B cell (primary cell): ENCODE data around the gene TBC1D2. TPM values are rescaled to one million over a fixed set of nuclear protein-coding genes. Genes with fewer than 3 reads are reported as not detected.

Source experiments
- ATAC-seq: fragments of 200-7000 bp; cut with Tn5 transposase; one replicate; pipeline ENCODE4 v1.10.0; 2021; ENCODE audit warnings: low read depth, mild to moderate bottlenecking, moderate number of reproducible peaks, moderate library complexity
- CTCF ChIA-PET: fragments of 350-600 bp; sonication (Branson Sonifier 250); formaldehyde crosslinking; loops from one replicate; lab custom pipeline; 2021; ENCODE audit warnings: antibody characterized with exemption, inconsistent platforms; lab: Charles Lee
- POLR2A ChIA-PET: fragments of 350-600 bp; sonication (Branson Sonifier 250); formaldehyde crosslinking; loops from one replicate; lab custom pipeline; 2021; ENCODE audit warnings: antibody characterized with exemption; lab: Charles Lee
- DNase-seq: peaks from one replicate; pipeline ENCODE4 v3.0.0; 2013
- H2AFZ ChIP-seq: 2 replicates; pipeline ENCODE4 v1.6.1; 2012; ENCODE audit warnings: mild to moderate bottlenecking, low read depth, low read length; ENCODE audit not compliant: insufficient read depth, poor library complexity, severe bottlenecking
- H3K27ac ChIP-seq, 2 donors: 1 replicate in 1 of 2; 2 replicates in 1 of 2; pipeline ENCODE4 v1.5.1; 2012 to 2013; ENCODE audit warnings: low read length in 2 of 2, mild to moderate bottlenecking in 2 of 2, moderate library complexity in 1 of 2
- H3K27me3 ChIP-seq, 4 experiments: fragments of 200-600 bp in 1 of 4; sonication (generic) in 1 of 4; replicated peaks in 1 of 4; 1 replicate in 2 of 4; 2 replicates in 2 of 4; pipeline versions ENCODE4 v1.6.1 to v1.7.0; 2013 to 2016; ENCODE audit warnings: low read length in 3 of 4, mild to moderate bottlenecking in 2 of 4, mixed read lengths in 1 of 4, moderate library complexity in 1 of 4; ENCODE audit not compliant: insufficient read depth in 4 of 4, control insufficient read depth in 3 of 4; ENCODE audit errors: control extremely low read depth in 1 of 4
- H3K36me3 ChIP-seq, 2 experiments: replicated peaks in 1 of 2; 1 replicate in 1 of 2; 2 replicates in 1 of 2; pipeline versions ENCODE4 v1.6.1 to v1.7.1; 2013; ENCODE audit warnings: low read length in 1 of 2; ENCODE audit not compliant: insufficient read depth in 2 of 2, control insufficient read depth in 1 of 2; ENCODE audit errors: control extremely low read depth in 1 of 2, extremely low read depth in 1 of 2
- H3K4me1 ChIP-seq, 2 donors: fragments of 200-600 bp in 1 of 2; sonication (generic) in 1 of 2; 1 replicate in 1 of 2; 2 replicates in 1 of 2; pipeline versions ENCODE4 v1.5.1 to v1.6.1; 2013 to 2017; ENCODE audit warnings: low read length in 2 of 2; ENCODE audit not compliant: control insufficient read depth in 2 of 2, insufficient read depth in 2 of 2
- H3K4me2 ChIP-seq: replicated peaks from 2 replicates; pipeline ENCODE3; 2012; ENCODE audit warnings: mild to moderate bottlenecking, low read depth, low read length; ENCODE audit not compliant: poor library complexity, severe bottlenecking
- H3K4me3 ChIP-seq, 5 experiments: fragments of 200-600 bp in 1 of 5; sonication (generic) in 1 of 5; 1 replicate in 3 of 5; 2 replicates in 2 of 5; pipeline versions ENCODE4 v1.5.1 to v1.7.0; 2011 to 2016; ENCODE audit warnings: low read length in 4 of 5, mild to moderate bottlenecking in 4 of 5, low read depth in 2 of 5, control low read depth in 1 of 5, moderate library complexity in 1 of 5; ENCODE audit not compliant: insufficient read depth in 1 of 5; ENCODE audit errors: control extremely low read depth in 1 of 5, extremely low read depth in 1 of 5
- H3K79me2 ChIP-seq: fragments of 200-600 bp; sonication (generic); one replicate; pipeline ENCODE4 v1.6.0; 2016; ENCODE audit warnings: low read length; ENCODE audit not compliant: control insufficient read depth, insufficient read depth
- H3K9ac ChIP-seq: fragments of 200-600 bp; sonication (generic); 2 replicates; pipeline ENCODE4 v1.6.1; 2017; ENCODE audit warnings: mild to moderate bottlenecking, low read length, moderate library complexity
- H3K9me3 ChIP-seq, 3 donors: one replicate each; pipeline versions ENCODE4 v1.6.1 to v1.7.1; 2013; ENCODE audit warnings: low read length in 2 of 3; ENCODE audit not compliant: control insufficient read depth in 2 of 3, insufficient read depth in 1 of 3; ENCODE audit errors: control extremely low read depth in 1 of 3
- H4K20me1 ChIP-seq: 2 replicates; pipeline ENCODE4 v1.6.0; 2012; ENCODE audit warnings: mild to moderate bottlenecking, low read length; ENCODE audit not compliant: insufficient read depth, control insufficient read depth, poor library complexity, severe bottlenecking
- H3K27ac Mint-ChIP-seq: one replicate; pipeline ENCODE4 v1.8.0; 2021; ENCODE audit warnings: mixed read lengths
- H3K27me3 Mint-ChIP-seq: one replicate; pipeline ENCODE4 v1.8.0; 2021; ENCODE audit warnings: mixed read lengths
- H3K4me1 Mint-ChIP-seq: one replicate; pipeline ENCODE4 v1.8.0; 2021; ENCODE audit warnings: mixed read lengths
- H3K4me3 Mint-ChIP-seq: one replicate; pipeline ENCODE4 v1.8.0; 2021; ENCODE audit warnings: mixed read lengths
- H3K9me3 Mint-ChIP-seq: one replicate; pipeline ENCODE4 v1.8.0; 2022; ENCODE audit warnings: mixed read lengths; ENCODE audit not compliant: insufficient read depth
- CTCF ChIP-seq: fragments of 200-600 bp; IDR thresholded peaks from one replicate; pipeline ENCODE4 v1.8.0; 2022; ENCODE audit warnings: antibody characterized with exemption, mild to moderate bottlenecking
- EZH2 ChIP-seq: IDR thresholded peaks from 2 replicates; pipeline ENCODE4 v1.6.1; 2012; ENCODE audit warnings: borderline replicate concordance, low read depth, mild to moderate bottlenecking, moderate library complexity, low read length; ENCODE audit not compliant: insufficient read depth, poor library complexity, severe bottlenecking
- WGBS: methylation state at CpG from one replicate; pipeline ENCODE4 v1.1.5; 2013; ENCODE audit warnings: missing lambda C conversion rate; ENCODE audit not compliant: insufficient coverage; 5-methylcytosine and 5-hydroxymethylcytosine counted together
- intact Hi-C: fragments of 100-400 bp; cut with micrococcal nuclease; formaldehyde crosslinking; loops from one replicate; pipeline ENCODE4 v1.10.0; 2022
- polyA plus RNA-seq: library from polyadenylated mRNA; depleted of rRNA; stranded (reverse); fragments of >200 nt; gene quantifications from 2 replicates; pipeline ENCODE4 v1.2.3, GENCODE V29; 2012
- total RNA-seq, 2 donors: library from RNA; stranded (reverse); fragments of 120-200 nt in 1 of 2; gene quantifications; 1 replicate in 1 of 2; 2 replicates in 1 of 2; pipeline versions ENCODE4 v1.2.3 to v1.2.4, GENCODE V29; 2013 to 2022

TBC1D2 gene
- total and polyA plus RNA-seq, 2 donors (not counting 1 experiment from before 2014, with no cell fraction given) = 5.0 to 5.3 TPM

- ChIA-PET CTCF (no interaction called here), POLR2A (no interaction called here)
- Histone ChIP-seq H3K9ac (no peak overlapping the region), H4K20me1 (no peaks in the 10 kb centered on the region), H3K4me2 (no peak overlapping the region), H3K36me3 (peaks cover 0 to 14% of the 10 kb centered on the region in 2 experiments), H3K27me3 (no peaks in the 10 kb centered on the region), H3K79me2 (no peaks in the 10 kb centered on the region), H3K27ac (no peak overlapping the region), H2AFZ (no peak overlapping the region), H3K4me3 (no peak overlapping the region), H3K9me3 (no peaks in the 10 kb centered on the region), H3K4me1 (no peaks in the 10 kb centered on the region)
- H3K27me3 Mint-ChIP-seq = no peaks in the 10 kb centered on the region
- TF ChIP-seq EZH2 (no peak), CTCF (no peak)
- H3K4me1 Mint-ChIP-seq = peaks cover 2% of the 10 kb centered on the region
- H3K4me3 Mint-ChIP-seq = no peak overlapping the region
- intact Hi-C loops = no loop called here
- no peaks in the 10 kb centered on the region for H3K9me3 Mint-ChIP-seq
- ATAC-seq (no peak), DNase-seq (no peak)
- no peak overlapping the region for H3K27ac Mint-ChIP-seq
- WGBS = 74% methylated on average over 3 of the region's 3 CpGs
Measured at GRCh38 chr9:98229620-98230019, 25.8 kb downstream of the TBC1D2 start.

GRCh38 chr9:98229090-98229395 lies 26.4 kb downstream of the TBC1D2 start:
- Histone ChIP-seq H3K9ac (no peak overlapping the region), H3K4me2 (no peak overlapping the region)
- POLR2A ChIA-PET = no interaction called here

More at GRCh38 chr9:98229090-98229395, 26.4 kb downstream of the TBC1D2 start:
- no peak overlapping the region for H3K27ac ChIP-seq
- peaks cover 0 to 14% of the 10 kb centered on the region in 2 experiments for H3K36me3 ChIP-seq
- H4K20me1 ChIP-seq = no peaks in the 10 kb centered on the region
- no peak for DNase-seq
- H3K27me3 ChIP-seq = no peaks in the 10 kb centered on the region
- Mint-ChIP-seq H3K4me3 (no peak overlapping the region), H3K27me3 (no peaks in the 10 kb centered on the region), H3K27ac (no peak overlapping the region), H3K9me3 (no peaks in the 10 kb centered on the region), H3K4me1 (peaks cover 2% of the 10 kb centered on the region)
- WGBS = 96% methylated on average over 3 of the region's 4 CpGs
- CTCF ChIA-PET = no interaction called here
- H3K79me2 ChIP-seq = no peaks in the 10 kb centered on the region
- intact Hi-C loops = no loop called here
- no peaks in the 10 kb centered on the region for H3K4me1 ChIP-seq
- no peaks in the 10 kb centered on the region for H3K9me3 ChIP-seq
- H3K4me3 ChIP-seq = no peak overlapping the region
- TF ChIP-seq EZH2 = no peak
- TF ChIP-seq CTCF = no peak
- H2AFZ ChIP-seq = no peak overlapping the region
- ATAC-seq = no peak
